Measurements from ENCODE around the gene POC1B.
A peak's percentile ranks its signal among the peaks of the same experiment; 100 is the strongest.

The POC1B gene

DNA sequence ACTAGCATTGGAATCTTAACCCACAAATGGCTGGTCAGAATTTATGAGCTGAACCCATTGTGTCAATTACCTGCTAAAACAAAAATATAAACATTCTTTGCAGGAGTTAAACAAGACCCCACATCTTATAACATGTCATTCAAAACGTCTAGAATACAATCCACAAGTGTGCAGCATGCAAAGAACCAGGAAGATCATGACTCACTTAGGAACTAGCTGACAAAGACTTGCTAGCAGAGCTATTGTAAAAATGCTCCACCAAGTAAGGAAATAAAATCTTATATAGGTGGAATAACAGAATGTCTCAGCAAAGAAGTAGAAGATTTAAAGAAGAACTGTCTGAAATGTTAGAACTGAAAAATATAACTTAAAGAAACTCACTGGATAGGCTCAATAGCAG is 26.5 kb upstream of the POC1B start:
- Histone ChIP-seq H3K36me3 (no peaks in the 10 kb centered on the region), H3K4me3 (no peak overlapping the region), H3K27me3 (no peaks in the 10 kb centered on the region), H3K27ac (no peak overlapping the region), H3K4me1 (no peaks in the 10 kb centered on the region), H3K9me3 (peaks cover 0 to 4% (median 0%) of the 10 kb centered on the region in 3 donors)
- no peak for DNase-seq
- TF ChIP-seq, protein P1, sequence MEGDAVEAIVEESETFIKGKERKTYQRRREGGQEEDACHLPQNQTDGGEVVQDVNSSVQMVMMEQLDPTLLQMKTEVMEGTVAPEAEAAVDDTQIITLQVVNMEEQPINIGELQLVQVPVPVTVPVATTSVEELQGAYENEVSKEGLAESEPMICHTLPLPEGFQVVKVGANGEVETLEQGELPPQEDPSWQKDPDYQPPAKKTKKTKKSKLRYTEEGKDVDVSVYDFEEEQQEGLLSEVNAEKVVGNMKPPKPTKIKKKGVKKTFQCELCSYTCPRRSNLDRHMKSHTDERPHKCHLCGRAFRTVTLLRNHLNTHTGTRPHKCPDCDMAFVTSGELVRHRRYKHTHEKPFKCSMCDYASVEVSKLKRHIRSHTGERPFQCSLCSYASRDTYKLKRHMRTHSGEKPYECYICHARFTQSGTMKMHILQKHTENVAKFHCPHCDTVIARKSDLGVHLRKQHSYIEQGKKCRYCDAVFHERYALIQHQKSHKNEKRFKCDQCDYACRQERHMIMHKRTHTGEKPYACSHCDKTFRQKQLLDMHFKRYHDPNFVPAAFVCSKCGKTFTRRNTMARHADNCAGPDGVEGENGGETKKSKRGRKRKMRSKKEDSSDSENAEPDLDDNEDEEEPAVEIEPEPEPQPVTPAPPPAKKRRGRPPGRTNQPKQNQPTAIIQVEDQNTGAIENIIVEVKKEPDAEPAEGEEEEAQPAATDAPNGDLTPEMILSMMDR (IDR thresholded peaks at IDR 0.05) = no peak
- intact Hi-C loops (cut with DNase I; ENCODE audit: low total_unique reads) = no loop called here

- intact Hi-C loops (cut with DNase I; ENCODE audit: low total_unique reads) = no loop called here
- peaks cover 0 to 4% (median 0%) of the 10 kb centered on the region in 3 donors for H3K9me3 ChIP-seq
- no peaks in the 10 kb centered on the region for H3K27me3 ChIP-seq
- H3K36me3 ChIP-seq = no peaks in the 10 kb centered on the region
- H3K4me1 ChIP-seq = no peaks in the 10 kb centered on the region
- H3K27ac ChIP-seq = no peak overlapping the region
- TF ChIP-seq, protein P1 (IDR thresholded peaks at IDR 0.05) = no peak
- H3K4me3 ChIP-seq = no peak overlapping the region
- no peak for DNase-seq
Measured at GRCh38 chr12:89551747-89552146, 25.9 kb upstream of the POC1B start.

DNA sequence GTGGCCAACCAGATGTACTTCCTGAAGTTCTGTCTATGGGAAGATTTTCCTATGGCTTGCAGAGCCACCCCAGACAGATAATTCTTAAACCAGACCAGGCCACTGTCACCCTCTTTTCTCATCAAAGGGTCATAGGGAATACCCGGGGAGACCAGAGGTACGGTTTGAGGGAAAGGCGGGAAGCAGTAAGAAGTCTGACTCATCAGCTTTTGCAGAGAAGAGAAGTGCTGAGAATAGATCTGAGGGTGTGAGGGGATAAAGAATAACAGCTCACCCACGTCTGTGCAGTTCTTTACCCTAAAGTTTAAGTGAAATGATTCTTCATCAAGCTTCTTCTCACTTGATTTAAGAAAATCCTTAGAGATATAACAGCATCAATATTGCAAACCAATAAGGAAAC is 21.3 kb upstream of the POC1B start:
- H3K9me3 ChIP-seq = no peaks in the 10 kb centered on the region
- TF ChIP-seq, protein P1 (IDR thresholded peaks at IDR 0.05) = no peak
- H3K27me3 ChIP-seq = no peaks in the 10 kb centered on the region
- H3K4me3 ChIP-seq = no peak overlapping the region
- no peaks in the 10 kb centered on the region for H3K36me3 ChIP-seq
- peaks cover 0 to 20% (median 9%) of the 10 kb centered on the region in 4 donors for H3K4me1 ChIP-seq
- DNase-seq = no peak
- intact Hi-C loops (cut with DNase I; ENCODE audit: low total_unique reads) = no loop called here
- no peak overlapping the region for H3K27ac ChIP-seq

GRCh38 chr12:89546151-89546550 is 20.3 kb upstream of the POC1B start:
- H3K4me1 ChIP-seq = peaks cover 0 to 20% (median 9%) of the 10 kb centered on the region in 4 donors
- no peak for DNase-seq
- H3K4me3 ChIP-seq = no peak overlapping the region
- H3K27me3 ChIP-seq = no peaks in the 10 kb centered on the region
- H3K36me3 ChIP-seq = no peaks in the 10 kb centered on the region
- H3K27ac ChIP-seq = no peak overlapping the region
- TF ChIP-seq, protein P1 (IDR thresholded peaks at IDR 0.05) = no peak
- H3K9me3 ChIP-seq = no peaks in the 10 kb centered on the region
- intact Hi-C loops (cut with DNase I; ENCODE audit: low total_unique reads) = no loop called here

DNA sequence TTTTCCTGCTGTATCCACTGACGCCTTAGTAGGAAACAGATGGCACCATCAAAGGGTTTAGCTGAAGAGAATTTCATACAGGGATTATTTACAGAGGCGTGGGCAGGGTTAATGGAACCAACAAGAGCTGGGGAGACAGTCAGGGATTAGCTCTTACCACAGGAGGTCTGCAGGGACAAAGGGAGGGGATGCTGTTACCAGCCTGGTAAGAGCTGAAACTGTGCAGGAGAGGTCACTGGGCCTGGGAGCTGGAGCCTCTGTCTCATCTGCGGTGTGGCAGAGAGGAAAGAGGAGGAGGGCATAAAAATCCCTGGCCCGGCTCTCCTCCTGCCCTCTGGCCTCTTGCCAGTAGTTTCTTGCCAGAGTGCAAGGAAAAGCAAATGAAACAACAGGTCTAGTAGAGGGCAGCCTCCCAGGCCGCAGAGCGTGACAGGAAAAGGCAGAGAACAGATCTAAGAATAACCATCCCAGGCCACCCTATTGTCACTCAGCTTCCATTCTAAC is 18.9 kb upstream of the POC1B start:
- DNase-seq = peak in 1 of 2 donors; percentile 29
- H3K27me3 ChIP-seq = no peaks in the 10 kb centered on the region
- peaks cover 0 to 20% (median 9%) of the 10 kb centered on the region in 4 donors for H3K4me1 ChIP-seq
- H3K9me3 ChIP-seq = no peaks in the 10 kb centered on the region
- no peak overlapping the region for H3K27ac ChIP-seq
- H3K36me3 ChIP-seq = no peaks in the 10 kb centered on the region
- H3K4me3 ChIP-seq = no peak overlapping the region
- TF ChIP-seq, protein P1 (IDR thresholded peaks at IDR 0.05) = no peak
- intact Hi-C loops (cut with DNase I; ENCODE audit: low total_unique reads) = loop anchor here (5.0 kb wide), 1 partner anchor 1418 kb away; no protein-coding TSS in a partner anchor

- H3K4me1 ChIP-seq = peaks cover 0 to 20% (median 9%) of the 10 kb centered on the region in 4 donors
- intact Hi-C loops (cut with DNase I; ENCODE audit: low total_unique reads) = loop anchor here (5.0 kb wide), 1 partner anchor 1418 kb away; no protein-coding TSS in a partner anchor
- no peaks in the 10 kb centered on the region for H3K9me3 ChIP-seq
- TF ChIP-seq, protein P1 (IDR thresholded peaks at IDR 0.05) = no peak
- no peaks in the 10 kb centered on the region for H3K27me3 ChIP-seq
- H3K4me3 ChIP-seq = no peak overlapping the region
- no peak for DNase-seq
- no peaks in the 10 kb centered on the region for H3K36me3 ChIP-seq
- H3K27ac ChIP-seq = no peak overlapping the region
Measured at GRCh38 chr12:89544022-89544421, 18.2 kb upstream of the POC1B start.

Data from tibial artery (tissue), 4 donors.